ENCODE measurements around the gene RERE. TPM values are rescaled to one million over a fixed set of nuclear protein-coding genes. Genes with fewer than 3 reads are reported as not detected.

Gene RERE
- polyA plus RNA-seq, 1 of the 3 experiments (the other 2 are of a cell fraction): 8.1 TPM

- TF ChIP-seq USF2 (IDR thresholded peaks at IDR 0.05; ENCODE audit: borderline replicate concordance, low read depth, low read length) (no peak), GABPA (IDR thresholded peaks at IDR 0.05; ENCODE audit: low read depth) (no peak), YY1 (IDR thresholded peaks at IDR 0.05; ENCODE audit: low read depth) (no peak), MEF2A (IDR thresholded peaks at IDR 0.05; ENCODE audit: borderline replicate concordance, low read depth) (no peak), CTCF (IDR thresholded peaks at IDR 0.05) (no peak), FOXM1 (IDR thresholded peaks at IDR 0.05; ENCODE audit: low read depth) (no peak), NRF1 (IDR thresholded peaks at IDR 0.05; ENCODE audit: low read depth, low read length) (no peak), RXRA (IDR thresholded peaks at IDR 0.05; ENCODE audit: borderline replicate concordance, low read depth) (no peak), USF1 (IDR thresholded peaks at IDR 0.05; ENCODE audit: borderline replicate concordance, low read depth) (no peak), JUND (IDR thresholded peaks at IDR 0.05) (no peak), TAF1 (IDR thresholded peaks at IDR 0.05; ENCODE audit: borderline replicate concordance, low read depth, low read length) (no peak), TEAD4 (IDR thresholded peaks at IDR 0.05; ENCODE audit: borderline replicate concordance, insufficient read depth) (no peak), SIN3A (IDR thresholded peaks at IDR 0.05; ENCODE audit: borderline replicate concordance, low read depth, low read length) (no peak)
- no peak for DNase-seq
These were observed 344.8 kb downstream of the RERE start for GRCh38 chr1:8472668-8473067.

GRCh38 chr1:8471451-8471850, 346.0 kb downstream of the RERE start:
- H3K4me1 ChIP-seq (ENCODE audit: control insufficient read depth in 1 of 2, insufficient read depth in 2 of 2, low read depth in 1 of 2, low read length in 1 of 2): peaks cover 18 to 19% of the 10 kb centered on the region in 2 experiments; a peak in 3 of 4 replicates
- no peaks in the 10 kb centered on the region for H3K27me3 ChIP-seq (ENCODE audit: insufficient read depth)
- no peak overlapping the region for H2AFZ ChIP-seq (ENCODE audit: low read depth)
- peaks cover 4% of the 10 kb centered on the region for H3F3A ChIP-seq (replicated peaks; ENCODE audit: insufficient read depth)
- no peak overlapping the region for H3K27ac ChIP-seq (ENCODE audit: low read depth in 2 of 2, low read length in 1 of 2)
- no peak overlapping the region for H3K9ac ChIP-seq
- H3K9me3 ChIP-seq: no peaks in the 10 kb centered on the region
- POLR2A ChIA-PET: no interaction called here
- no peak overlapping the region for H3K4me2 ChIP-seq
- no peaks in the 10 kb centered on the region for H3K36me3 ChIP-seq (replicated peaks in 1 of 2; ENCODE audit: control insufficient read depth in 1 of 2, insufficient read depth in 2 of 2, low read length in 1 of 2)
- H4K20me1 ChIP-seq (ENCODE audit: insufficient read depth): no peaks in the 10 kb centered on the region
- WGBS (ENCODE audit: low lambda C conversion rate): 100% methylated on average over 5 of the region's 5 CpGs
- CTCF ChIA-PET: no interaction called here
- H3K9me2 ChIP-seq: no peaks in the 10 kb centered on the region
- H3K4me3 ChIP-seq (ENCODE audit: low read depth in 2 of 2, low read length in 1 of 2): no peak overlapping the region
- peaks cover 13% of the 10 kb centered on the region; the same call in 1 of the 2 replicates for H3K79me2 ChIP-seq (ENCODE audit: insufficient read depth)
- no peak for DNase-seq
- TF ChIP-seq POLR2AphosphoS5 (IDR thresholded peaks at IDR 0.05; ENCODE audit: low read depth, low read length) (no peak), CHD2 (IDR thresholded peaks at IDR 0.05; ENCODE audit: low read length, partially characterized antibody) (no peak), RFX5 (IDR thresholded peaks at IDR 0.05; ENCODE audit: low read length) (no peak), TCF12 (IDR thresholded peaks at IDR 0.05) (no peak), REST (IDR thresholded peaks at IDR 0.05; ENCODE audit: low read depth, low read length) (no peak), USF1 (IDR thresholded peaks at IDR 0.05; ENCODE audit: borderline replicate concordance, low read depth) (no peak), ELF1 (IDR thresholded peaks at IDR 0.05) (no peak), NRF1 (IDR thresholded peaks at IDR 0.05; ENCODE audit: low read depth, low read length) (no peak)

More at GRCh38 chr1:8472668-8473067, 344.8 kb downstream of the RERE start:
- H2AFZ ChIP-seq (ENCODE audit: low read depth): no peak overlapping the region
- H3K36me3 ChIP-seq (replicated peaks in 1 of 2; ENCODE audit: control insufficient read depth in 1 of 2, insufficient read depth in 2 of 2, low read length in 1 of 2): no peaks in the 10 kb centered on the region
- WGBS (ENCODE audit: low lambda C conversion rate): 98% methylated on average over 2 of the region's 2 CpGs
- peaks cover 27 to 28% of the 10 kb centered on the region in 2 experiments for H3K4me1 ChIP-seq (ENCODE audit: control insufficient read depth in 1 of 2, insufficient read depth in 2 of 2, low read depth in 1 of 2, low read length in 1 of 2)
- H4K20me1 ChIP-seq (ENCODE audit: insufficient read depth): no peaks in the 10 kb centered on the region
- H3K9me2 ChIP-seq: no peaks in the 10 kb centered on the region
- H3K27me3 ChIP-seq (ENCODE audit: insufficient read depth): no peaks in the 10 kb centered on the region
- no peak overlapping the region for H3K4me3 ChIP-seq (ENCODE audit: low read depth in 2 of 2, low read length in 1 of 2)
- H3K79me2 ChIP-seq (ENCODE audit: insufficient read depth): peaks cover 13% of the 10 kb centered on the region; the same call in 1 of the 2 replicates
- no peaks in the 10 kb centered on the region for H3K9me3 ChIP-seq
- peaks cover 14% of the 10 kb centered on the region for H3F3A ChIP-seq (replicated peaks; ENCODE audit: insufficient read depth)
- H3K4me2 ChIP-seq: no peak overlapping the region
- ChIA-PET CTCF (no interaction called here), POLR2A (interaction anchor here (0.6 kb wide), 1 partner anchor 45 kb away, joined by 4 read pairs; no protein-coding TSS in a partner anchor)
- H3K27ac ChIP-seq (ENCODE audit: low read depth in 2 of 2, low read length in 1 of 2): no peak overlapping the region
- H3K9ac ChIP-seq: no peak overlapping the region

Measured in SK-N-SH (cell line).